GM19043 (cell line): ENCODE measurements around the gene SNX25.
"Not testable (repeated sequence)": the region's sequence is repeated elsewhere in the genome, so short reads cannot be mapped to it uniquely, and the experiment has no call there.

ENCODE experiments used
- ATAC-seq: cut with Tn5 transposase; IDR thresholded peaks from one replicate; pipeline ENCODE4 v1.9.1; 2021; ENCODE audit warnings: low read depth; ENCODE audit not compliant: unreplicated experiment

SNX25 gene

GRCh38 chr4:185298728-185299430 lies 89.5 kb downstream of the SNX25 start:
- ATAC-seq, result no peak

- no peak for ATAC-seq
Measured at GRCh38 chr4:185304541-185304940, 95.1 kb downstream of the SNX25 start.

- peak; percentile 39 for ATAC-seq
Measured at GRCh38 chr4:185304944-185305690, 95.7 kb downstream of the SNX25 start.

GRCh38 chr4:185305979-185306442 lies 96.6 kb downstream of the SNX25 start:
- no peak for ATAC-seq

- peak; percentile 66 for ATAC-seq
Measured at GRCh38 chr4:185307136-185307950, 97.9 kb downstream of the SNX25 start.

- ATAC-seq, result peak; percentile 44
Measured at GRCh38 chr4:185309770-185310169, 100.4 kb downstream of the SNX25 start.

GRCh38 chr4:185311113-185311888 lies 101.9 kb downstream of the SNX25 start:
- peak; percentile 27 for ATAC-seq

GRCh38 chr4:185312699-185313098 lies 103.3 kb downstream of the SNX25 start:
- ATAC-seq, result no peak

GRCh38 chr4:185317462-185317861 lies 108.1 kb downstream of the SNX25 start:
- ATAC-seq, result not testable (repeated sequence)

- ATAC-seq, result no peak
Measured at GRCh38 chr4:185317880-185318279, 108.5 kb downstream of the SNX25 start.

- no peak for ATAC-seq
Measured at GRCh38 chr4:185318679-185319078, 109.3 kb downstream of the SNX25 start.

- ATAC-seq, result no peak
Measured at GRCh38 chr4:185322803-185323202, 113.4 kb downstream of the SNX25 start.

GRCh38 chr4:185323606-185324005 lies 114.2 kb downstream of the SNX25 start:
- no peak for ATAC-seq

GRCh38 chr4:185324361-185324760 lies 115.0 kb downstream of the SNX25 start:
- ATAC-seq, result not testable (repeated sequence)

GRCh38 chr4:185325721-185326120 lies 116.3 kb downstream of the SNX25 start:
- not testable (repeated sequence) for ATAC-seq

GRCh38 chr4:185328586-185328985 lies 119.2 kb downstream of the SNX25 start:
- ATAC-seq, result no peak

- not testable (repeated sequence) for ATAC-seq
Measured at GRCh38 chr4:185329879-185330510, 120.6 kb downstream of the SNX25 start.

- peak; percentile 72 for ATAC-seq
Measured at GRCh38 chr4:185332575-185333464, 123.4 kb downstream of the SNX25 start.

- ATAC-seq, result no peak
Measured at GRCh38 chr4:185334326-185334725, 124.9 kb downstream of the SNX25 start.
